Measurements from ENCODE around the gene MYOCD. TPM values are rescaled to one million over a fixed set of nuclear protein-coding genes. Genes with fewer than 3 reads are reported as not detected.

Gene MYOCD
- total RNA-seq, 1 donor from 2014 or later = 8.7 TPM

GRCh38 chr17:12732366-12732765 is 66.7 kb downstream of the MYOCD start:
- POLR2A ChIA-PET = no interaction called here
- Mint-ChIP-seq H3K36me3 (ENCODE audit: low read depth) (no peaks in the 10 kb centered on the region), H3K4me3 (no peak overlapping the region), H3K27ac (no peak overlapping the region), H3K4me1 (no peaks in the 10 kb centered on the region), H3K27me3 (peaks cover 5% of the 10 kb centered on the region), H3K9me3 (no peaks in the 10 kb centered on the region)
- CTCF ChIA-PET = no interaction called here
- no peak for TF ChIP-seq CTCF (IDR thresholded peaks at IDR 0.05)
- intact Hi-C loops (cut with micrococcal nuclease) = no loop called here
- no peak for ATAC-seq (ENCODE audit: low read depth)
- DNase-seq = no peak

- Mint-ChIP-seq H3K9me3 (no peaks in the 10 kb centered on the region), H3K4me1 (no peaks in the 10 kb centered on the region), H3K36me3 (ENCODE audit: low read depth) (no peaks in the 10 kb centered on the region), H3K27me3 (no peaks in the 10 kb centered on the region), H3K4me3 (no peak overlapping the region), H3K27ac (no peak overlapping the region)
- CTCF ChIA-PET = no interaction called here
- TF ChIP-seq CTCF (IDR thresholded peaks at IDR 0.05) = no peak
- POLR2A ChIA-PET = no interaction called here
- ATAC-seq (ENCODE audit: low read depth) (no peak), DNase-seq (no peak)
- intact Hi-C loops (cut with micrococcal nuclease) = no loop called here
These were observed 69.2 kb downstream of the MYOCD start for GRCh38 chr17:12734926-12735325.

DNA sequence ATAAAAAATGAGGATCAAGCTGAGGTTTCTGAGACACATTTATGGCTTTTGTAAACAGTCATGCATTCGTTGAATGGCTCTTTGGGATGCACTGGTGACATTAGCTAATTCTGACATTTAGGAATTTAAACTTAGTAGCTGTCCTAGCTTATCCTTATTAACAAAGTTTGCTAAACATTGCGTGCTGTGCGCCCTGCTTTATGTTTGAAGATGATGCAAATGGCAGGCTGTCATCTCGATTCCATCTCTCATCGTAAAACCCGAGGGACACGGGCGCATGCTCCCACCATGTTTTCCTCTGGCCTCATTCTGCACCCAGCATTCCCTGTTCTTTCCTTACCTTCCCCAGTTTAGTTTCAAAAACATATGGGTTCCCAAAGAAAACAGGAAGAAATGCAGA is 69.8 kb downstream of the MYOCD start:
- Mint-ChIP-seq H3K27me3 (no peaks in the 10 kb centered on the region), H3K4me3 (no peak overlapping the region), H3K9me3 (no peaks in the 10 kb centered on the region), H3K27ac (no peak overlapping the region), H3K4me1 (no peaks in the 10 kb centered on the region), H3K36me3 (ENCODE audit: low read depth) (no peaks in the 10 kb centered on the region)
- POLR2A ChIA-PET = no interaction called here
- intact Hi-C loops (cut with micrococcal nuclease) = no loop called here
- DNase-seq = no peak
- CTCF ChIA-PET = no interaction called here
- ATAC-seq (ENCODE audit: low read depth) = no peak
- TF ChIP-seq CTCF (IDR thresholded peaks at IDR 0.05) = no peak

GRCh38 chr17:12736526-12736925 is 70.8 kb downstream of the MYOCD start:
- H3K4me1 Mint-ChIP-seq = no peaks in the 10 kb centered on the region
- TF ChIP-seq CTCF (IDR thresholded peaks at IDR 0.05) = no peak
- H3K36me3 Mint-ChIP-seq (ENCODE audit: low read depth) = no peaks in the 10 kb centered on the region
- H3K9me3 Mint-ChIP-seq = no peaks in the 10 kb centered on the region
- ATAC-seq (ENCODE audit: low read depth) (no peak), DNase-seq (no peak)
- intact Hi-C loops (cut with micrococcal nuclease) = no loop called here
- no peak overlapping the region for H3K4me3 Mint-ChIP-seq
- POLR2A ChIA-PET = no interaction called here
- CTCF ChIA-PET = no interaction called here
- no peaks in the 10 kb centered on the region for H3K27me3 Mint-ChIP-seq
- no peak overlapping the region for H3K27ac Mint-ChIP-seq

GRCh38 chr17:12737740-12738469 is 72.2 kb downstream of the MYOCD start:
- Mint-ChIP-seq H3K27ac (no peak overlapping the region), H3K4me1 (no peaks in the 10 kb centered on the region), H3K9me3 (no peaks in the 10 kb centered on the region), H3K27me3 (peaks cover 4% of the 10 kb centered on the region), H3K36me3 (ENCODE audit: low read depth) (no peaks in the 10 kb centered on the region), H3K4me3 (no peak overlapping the region)
- ATAC-seq (ENCODE audit: low read depth) = no peak
- DNase-seq = no peak
- intact Hi-C loops (cut with micrococcal nuclease) = no loop called here
- POLR2A ChIA-PET = no interaction called here
- CTCF ChIA-PET = no interaction called here
- TF ChIP-seq CTCF (IDR thresholded peaks at IDR 0.05) = no peak
